ENCODE data around the gene BRAF.
"Not testable (repeated sequence)": the region's sequence is repeated elsewhere in the genome, so short reads cannot be mapped to it uniquely, and the experiment has no call there.

BRAF gene

GRCh38 chr7:140924821-140925421, at the start of gene BRAF:
BRAF (minus strand) TSS chr7:140924929; CDS start chr7:140924703, 226 bp downstream.
- DNase-seq = peak; percentile 96

- DNase-seq = no peak
Measured at GRCh38 chr7:140972876-140973829, 48.4 kb upstream of the BRAF start.

GRCh38 chr7:140972344-140972743, 47.6 kb upstream of the BRAF start:
- no peak for DNase-seq

- no peak for DNase-seq
Measured at GRCh38 chr7:140967438-140967837, 42.7 kb upstream of the BRAF start.

- DNase-seq = no peak
Measured at GRCh38 chr7:140966561-140967233, 42.0 kb upstream of the BRAF start.

- DNase-seq = no peak
Measured at GRCh38 chr7:140961117-140961516, 36.4 kb upstream of the BRAF start.

GRCh38 chr7:140956997-140957396, 32.3 kb upstream of the BRAF start:
- DNase-seq = not testable (repeated sequence)

- DNase-seq = no peak
Measured at GRCh38 chr7:140945940-140946339, 21.2 kb upstream of the BRAF start.

GRCh38 chr7:140942242-140942641, 17.5 kb upstream of the BRAF start:
- not testable (repeated sequence) for DNase-seq

GRCh38 chr7:140940898-140941297, 16.2 kb upstream of the BRAF start:
- no peak for DNase-seq

- DNase-seq = no peak
Measured at GRCh38 chr7:140937702-140938264, 13.1 kb upstream of the BRAF start.

- DNase-seq = no peak
Measured at GRCh38 chr7:140928491-140929309, 4.0 kb upstream of the BRAF start.

- DNase-seq = not testable (repeated sequence)
Measured at GRCh38 chr7:140927945-140928344, 3.2 kb upstream of the BRAF start.

GRCh38 chr7:140927351-140927750, 2.6 kb upstream of the BRAF start:
- DNase-seq = no peak

- no peak for DNase-seq
Measured at GRCh38 chr7:140926021-140926817, 1.5 kb upstream of the BRAF start.

GRCh38 chr7:140924019-140924820, 509 bp downstream of the BRAF start:
- peak; percentile 91 for DNase-seq

GRCh38 chr7:140923358-140924006, 1.2 kb downstream of the BRAF start:
- DNase-seq = no peak

- DNase-seq = no peak
Measured at GRCh38 chr7:140922741-140923345, 1.9 kb downstream of the BRAF start.

- no peak for DNase-seq
Measured at GRCh38 chr7:140920745-140921144, 4.0 kb downstream of the BRAF start.

GRCh38 chr7:140918236-140918635, 6.5 kb downstream of the BRAF start:
- no peak for DNase-seq

All from CD4-positive, alpha-beta T cell treated with Interleukin-10 for 1 hour (primary cell).